Fibroblast of villous mesenchyme (primary cell): Measurements from ENCODE around the gene AP2B1. TPM values are rescaled to one million over a fixed set of nuclear protein-coding genes. Genes with fewer than 3 reads are reported as not detected.

Source experiments
- DNase-seq: peaks from one replicate; pipeline ENCODE4 v3.0.0-alpha.2; 2010; ENCODE audit warnings: low read depth
- H3K4me3 ChIP-seq: 2 replicates; pipeline ENCODE4 v1.5.1; 2011; ENCODE audit warnings: low read depth, mild to moderate bottlenecking, low read length
- CTCF ChIP-seq: IDR thresholded peaks from 2 replicates; pipeline ENCODE4 v1.5.1; 2012; ENCODE audit warnings: low read depth, mild to moderate bottlenecking, low read length; ENCODE audit not compliant: insufficient read depth
- total RNA-seq: library from RNA; depleted of rRNA; stranded (reverse); fragments of >200 nt; gene quantifications from 2 replicates; pipeline ENCODE4 v1.2.3, GENCODE V29; 2012

The AP2B1 gene
- total RNA-seq, 1 donor, result 97.6 TPM

GRCh38 chr17:35726953-35727460, 139.9 kb downstream of the AP2B1 start:
- no peak overlapping the region for H3K4me3 ChIP-seq
- no peak for TF ChIP-seq CTCF
- peak; percentile 62 for DNase-seq

DNA sequence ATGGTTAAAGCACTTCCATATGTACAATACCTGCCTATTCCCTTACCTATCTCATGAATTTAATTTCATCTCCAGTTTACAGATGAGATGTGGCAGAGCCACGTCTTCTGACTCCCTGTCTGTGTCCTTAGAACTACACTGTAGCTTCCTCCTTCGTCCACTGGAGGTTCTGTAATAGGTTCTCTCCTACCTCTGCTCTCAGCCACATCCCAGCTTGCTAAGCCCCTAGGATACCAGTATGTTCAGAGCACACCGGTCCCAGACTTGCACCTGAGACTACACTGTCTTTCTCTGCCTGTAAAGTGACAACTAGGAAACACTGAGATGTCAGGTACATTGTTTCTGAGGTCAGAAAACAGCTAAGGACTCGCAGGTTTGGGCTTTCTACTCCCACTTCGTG, 140.5 kb downstream of the AP2B1 start:
- no peak for TF ChIP-seq CTCF
- no peak for DNase-seq
- H3K4me3 ChIP-seq, result no peak overlapping the region

GRCh38 chr17:35728551-35728950, 141.4 kb downstream of the AP2B1 start:
- no peak for DNase-seq
- no peak overlapping the region for H3K4me3 ChIP-seq
- no peak for TF ChIP-seq CTCF

DNA sequence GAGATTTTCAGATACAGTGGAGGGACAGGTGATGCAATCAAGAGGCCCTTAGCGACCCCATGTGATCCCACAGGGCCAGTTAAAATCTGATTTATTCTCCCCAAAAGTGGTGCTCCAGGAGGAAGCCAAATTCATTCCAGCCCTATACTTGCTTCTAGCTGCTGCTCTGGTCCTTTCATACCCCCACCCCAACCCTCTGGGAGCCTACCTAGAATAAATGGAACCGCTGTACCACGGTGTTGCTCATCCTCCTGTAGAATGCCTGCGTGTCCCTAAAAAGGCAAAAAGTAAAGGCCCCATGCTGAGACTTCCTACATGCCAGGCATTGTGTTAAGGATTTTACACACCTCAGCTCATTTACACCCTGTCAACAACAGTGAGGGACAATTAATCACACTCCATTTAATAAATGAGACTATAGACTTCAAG, 142.3 kb downstream of the AP2B1 start:
- TF ChIP-seq CTCF, result no peak
- H3K4me3 ChIP-seq, result no peak overlapping the region

GRCh38 chr17:35730400-35731005, 143.4 kb downstream of the AP2B1 start:
- no peak for DNase-seq
- TF ChIP-seq CTCF, result no peak
- no peak overlapping the region for H3K4me3 ChIP-seq

More for the DNA sequence above, 142.3 kb downstream of the AP2B1 start:
- DNase-seq, result no peak

DNA sequence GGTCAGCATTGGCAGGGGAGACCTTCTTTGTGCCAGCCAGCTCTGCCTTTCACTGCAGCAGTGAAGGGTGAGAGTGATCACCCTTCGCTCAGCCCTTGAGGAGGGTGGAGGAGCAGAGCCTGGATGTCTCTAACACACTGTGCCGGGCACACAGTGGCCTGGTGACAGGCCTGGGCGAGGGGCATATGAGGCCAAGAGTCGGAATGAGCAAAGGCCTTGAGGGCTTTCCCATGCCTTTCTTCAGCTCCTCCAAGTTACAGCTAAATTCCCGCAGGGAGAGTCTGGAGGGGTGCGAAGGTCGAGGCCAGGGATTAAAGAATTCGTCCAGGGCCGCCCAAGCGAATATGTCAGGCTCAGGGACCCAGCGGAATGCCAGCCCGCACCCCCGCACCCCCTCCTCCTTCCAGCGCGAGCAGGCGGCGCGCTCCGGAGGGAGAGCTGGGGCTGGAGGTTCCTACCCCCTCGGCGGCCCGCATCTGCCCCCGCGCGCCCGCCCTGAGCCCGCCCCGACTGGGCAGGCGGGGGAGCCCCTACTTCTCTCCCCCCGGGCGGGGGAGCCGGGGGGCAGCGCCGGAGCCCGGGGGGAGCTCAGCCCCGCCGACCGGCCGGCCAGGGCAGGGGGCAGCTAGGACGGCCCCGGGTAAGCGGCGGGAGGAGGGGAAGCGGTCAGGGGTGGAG, 144.3 kb downstream of the AP2B1 start, which contains the start of gene RASL10B:
TSS of gene RASL10B (plus strand) at position 401 of the 678 bp plus-strand sequence. CDS start 3,546 bp downstream, outside the sequence.
- DNase-seq, result peak; percentile 57
- no peak for TF ChIP-seq CTCF
- peak within 1 kb of the TSS; percentile 74 for H3K4me3 ChIP-seq
